Fibroblast of peridontal ligament (primary cell): ENCODE data around the gene HECW1.
"Not testable (repeated sequence)": the region's sequence is repeated elsewhere in the genome, so short reads cannot be mapped to it uniquely, and the experiment has no call there.

Experiments used
- DNase-seq: peaks from one replicate; pipeline ENCODE4 v3.0.0-alpha.2; 2010; ENCODE audit errors: extremely low read depth

The HECW1 gene

DNA sequence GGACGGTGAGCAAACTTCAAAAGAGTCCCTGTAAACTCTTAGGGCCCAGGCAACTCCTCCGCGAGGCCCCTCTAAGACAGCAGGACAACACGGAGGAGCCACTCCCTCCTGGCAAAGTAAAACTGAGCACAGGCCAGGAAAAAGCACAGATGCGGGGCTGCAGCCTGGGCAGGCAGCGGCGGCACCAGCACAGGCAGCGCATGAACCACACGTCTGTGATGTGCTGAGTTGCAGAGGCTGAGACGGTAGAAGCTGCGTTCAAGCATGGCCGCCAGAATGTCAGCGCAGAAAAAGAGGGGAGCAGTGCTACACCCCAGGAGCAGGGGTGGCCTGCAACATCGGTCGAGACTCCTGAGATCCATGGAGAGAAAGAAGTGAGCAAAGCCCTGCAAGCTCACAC, 424.3 kb downstream of the HECW1 start:
- DNase-seq, result no peak

DNA sequence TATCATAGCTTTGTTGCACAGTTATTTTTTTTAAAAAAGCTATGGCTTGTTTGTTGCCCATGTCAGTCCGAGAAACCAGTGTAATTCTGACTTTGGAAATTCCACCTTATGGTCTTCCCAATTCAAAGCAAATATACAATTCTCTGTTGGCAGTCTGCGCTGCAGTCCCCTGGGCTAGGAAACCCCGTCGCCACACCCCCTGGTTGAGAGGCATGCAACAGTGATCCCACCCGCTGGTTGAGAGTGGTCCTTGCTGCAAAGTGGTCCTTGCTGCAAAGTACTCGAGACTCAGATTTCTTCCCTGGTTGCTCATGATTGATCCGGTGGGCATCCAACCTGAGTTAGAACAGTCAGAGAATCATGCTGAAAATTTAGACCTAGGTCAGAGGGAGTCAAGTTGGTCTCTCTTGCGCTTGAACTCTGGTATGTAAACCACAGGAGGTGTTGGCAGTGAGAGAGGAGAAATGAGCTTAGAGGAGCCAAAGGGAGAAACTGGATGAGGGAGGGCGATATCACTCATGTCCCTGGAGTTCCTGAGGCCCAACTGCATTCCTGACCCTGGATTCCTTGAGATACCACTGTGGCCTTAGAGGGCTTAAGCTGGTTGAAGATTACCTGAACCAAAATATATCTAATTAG, 425.4 kb downstream of the HECW1 start:
- peak; percentile 42 for DNase-seq

DNA sequence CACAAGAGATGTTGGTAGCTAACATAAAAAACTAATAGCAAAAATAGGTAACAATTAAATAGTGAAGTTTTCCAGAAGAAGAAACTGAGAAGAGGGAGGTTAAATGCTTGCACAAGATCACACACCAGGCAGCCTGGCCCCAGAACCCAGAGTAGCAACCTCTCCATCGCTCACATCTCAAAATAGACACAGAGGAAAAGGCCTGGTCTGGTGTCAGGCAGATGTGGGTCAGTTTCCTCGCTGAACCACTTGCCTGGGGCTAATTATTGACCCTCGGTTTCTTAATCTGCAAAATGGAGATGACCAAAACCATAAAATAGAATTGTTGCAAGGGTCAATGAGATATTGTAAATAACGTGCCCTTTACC, 425.9 kb downstream of the HECW1 start:
- DNase-seq, result peak; percentile 5

DNA sequence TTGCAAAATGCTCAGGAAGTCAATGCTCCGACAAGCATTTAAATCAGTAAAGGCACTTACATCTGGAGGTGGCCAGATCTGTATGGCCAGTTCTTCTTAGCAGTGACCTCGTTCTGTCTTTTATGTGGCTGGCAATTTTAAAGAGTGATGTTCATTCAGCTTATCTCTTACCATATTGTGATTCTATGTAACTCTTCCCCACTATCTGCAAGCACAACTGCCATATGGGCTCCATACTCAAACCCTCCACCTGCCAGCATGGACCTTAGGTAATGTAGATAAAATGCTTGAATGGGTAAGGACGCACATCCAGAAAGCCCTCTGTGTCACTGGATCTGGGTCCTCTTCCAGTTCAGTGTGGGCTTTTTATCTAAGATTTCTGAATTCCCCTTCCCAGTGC, 428.0 kb downstream of the HECW1 start:
- no peak for DNase-seq

DNA sequence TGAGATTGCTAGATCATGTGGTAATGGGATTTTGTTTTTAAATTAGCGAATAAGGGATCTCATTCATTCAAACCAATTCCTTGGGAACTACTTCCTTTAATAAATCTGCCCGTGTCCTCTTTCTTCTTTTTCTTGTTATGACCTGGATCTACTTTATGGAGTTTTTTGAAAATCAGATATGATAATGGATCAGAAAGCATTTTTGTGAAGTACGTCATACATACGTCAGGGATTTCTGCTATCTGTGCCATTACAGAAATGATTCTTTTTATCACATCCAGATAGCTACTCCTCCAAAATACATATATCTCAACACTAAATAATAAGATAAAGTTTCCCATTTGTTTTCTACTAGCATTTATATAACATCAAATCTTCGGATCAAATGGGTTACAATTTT, 430.3 kb downstream of the HECW1 start:
- DNase-seq, result no peak

DNA sequence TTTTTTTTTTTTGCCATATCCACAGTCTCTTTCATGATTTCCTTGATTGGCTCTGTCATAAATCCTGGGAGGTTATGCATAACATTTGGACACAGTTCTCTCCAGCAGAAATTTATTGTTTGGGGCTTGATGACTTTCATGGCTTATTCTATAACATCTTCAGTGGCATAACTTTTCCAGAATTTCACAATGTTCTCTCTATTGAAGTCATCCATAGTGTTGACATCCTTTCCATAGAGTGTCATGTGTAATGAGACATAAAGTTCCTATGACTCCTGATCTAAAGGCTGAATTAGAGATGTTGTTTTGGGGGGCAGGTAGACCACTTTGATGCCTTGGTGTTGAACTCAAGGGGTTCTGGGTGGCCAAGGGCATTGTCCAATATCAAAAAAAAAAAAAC, 433.8 kb downstream of the HECW1 start:
- DNase-seq, result no peak

DNA sequence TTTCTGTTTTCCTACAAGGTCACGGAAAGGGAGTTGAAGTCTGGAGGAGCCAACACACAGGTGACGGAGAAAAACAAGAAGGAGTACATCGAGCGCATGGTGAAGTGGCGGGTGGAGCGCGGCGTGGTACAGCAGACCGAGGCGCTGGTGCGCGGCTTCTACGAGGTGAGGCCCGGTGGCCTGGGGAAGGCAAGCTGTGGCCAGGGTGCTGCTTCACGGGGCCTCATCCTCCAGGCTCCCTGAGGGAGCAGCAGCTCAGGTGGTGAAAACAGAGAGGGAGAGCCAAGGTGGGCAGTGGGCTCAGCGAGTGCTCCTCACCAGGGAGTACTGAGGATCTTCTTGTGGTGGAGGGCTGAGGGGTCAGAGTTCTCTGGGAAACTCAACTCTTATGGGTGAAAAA, 438.0 kb downstream of the HECW1 start:
- no peak for DNase-seq

DNA sequence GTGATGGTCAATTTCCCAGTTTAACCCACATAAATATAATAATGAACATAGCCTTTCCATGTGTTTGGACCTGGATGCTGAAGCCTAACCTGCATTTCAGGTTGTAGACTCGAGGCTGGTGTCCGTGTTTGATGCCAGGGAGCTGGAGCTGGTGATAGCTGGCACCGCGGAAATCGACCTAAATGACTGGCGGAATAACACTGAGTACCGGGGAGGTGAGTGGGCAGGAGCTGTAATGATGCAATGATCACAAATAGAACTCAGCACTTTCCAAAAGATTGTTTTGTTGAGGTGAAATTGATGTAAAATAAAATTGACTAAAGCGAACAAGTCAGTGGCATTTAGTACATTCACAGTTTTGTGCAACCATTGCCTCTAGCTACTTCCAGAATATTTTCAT, 439.7 kb downstream of the HECW1 start:
- DNase-seq, result no peak

DNA sequence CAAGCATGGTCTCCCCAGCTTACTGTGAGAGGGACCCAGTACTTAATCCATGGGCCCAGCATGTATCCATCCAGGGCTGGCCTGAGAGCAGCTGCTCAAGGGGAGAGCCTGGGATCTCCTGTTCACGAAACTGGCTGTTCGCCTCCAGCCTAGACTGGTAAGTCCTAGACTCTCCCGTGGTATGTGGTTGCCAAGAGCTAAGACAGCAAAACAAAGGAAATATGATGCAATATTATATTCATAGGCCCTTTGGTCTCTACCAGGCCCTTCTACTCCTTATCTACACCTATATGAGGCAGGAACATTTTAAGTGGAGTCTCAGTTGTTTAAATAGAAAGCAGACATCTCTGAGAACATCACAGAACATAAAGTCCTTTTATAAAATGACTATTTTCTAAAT, 441.6 kb downstream of the HECW1 start:
- peak; percentile 37 for DNase-seq

DNA sequence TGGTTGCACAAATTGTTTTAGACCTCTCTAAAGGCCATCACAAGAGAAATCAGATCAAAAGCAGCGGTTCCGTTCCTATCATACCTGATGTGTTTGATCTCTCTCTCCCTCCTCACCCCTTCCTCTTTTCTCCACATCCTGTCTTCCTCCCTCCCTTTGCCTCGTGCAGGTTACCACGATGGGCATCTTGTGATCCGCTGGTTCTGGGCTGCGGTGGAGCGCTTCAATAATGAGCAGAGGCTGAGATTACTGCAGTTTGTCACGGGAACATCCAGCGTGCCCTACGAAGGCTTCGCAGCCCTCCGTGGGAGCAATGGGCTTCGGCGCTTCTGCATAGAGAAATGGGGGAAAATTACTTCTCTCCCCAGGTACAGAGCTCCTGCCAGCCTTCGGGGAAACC, 442.0 kb downstream of the HECW1 start:
- DNase-seq, result no peak

DNA sequence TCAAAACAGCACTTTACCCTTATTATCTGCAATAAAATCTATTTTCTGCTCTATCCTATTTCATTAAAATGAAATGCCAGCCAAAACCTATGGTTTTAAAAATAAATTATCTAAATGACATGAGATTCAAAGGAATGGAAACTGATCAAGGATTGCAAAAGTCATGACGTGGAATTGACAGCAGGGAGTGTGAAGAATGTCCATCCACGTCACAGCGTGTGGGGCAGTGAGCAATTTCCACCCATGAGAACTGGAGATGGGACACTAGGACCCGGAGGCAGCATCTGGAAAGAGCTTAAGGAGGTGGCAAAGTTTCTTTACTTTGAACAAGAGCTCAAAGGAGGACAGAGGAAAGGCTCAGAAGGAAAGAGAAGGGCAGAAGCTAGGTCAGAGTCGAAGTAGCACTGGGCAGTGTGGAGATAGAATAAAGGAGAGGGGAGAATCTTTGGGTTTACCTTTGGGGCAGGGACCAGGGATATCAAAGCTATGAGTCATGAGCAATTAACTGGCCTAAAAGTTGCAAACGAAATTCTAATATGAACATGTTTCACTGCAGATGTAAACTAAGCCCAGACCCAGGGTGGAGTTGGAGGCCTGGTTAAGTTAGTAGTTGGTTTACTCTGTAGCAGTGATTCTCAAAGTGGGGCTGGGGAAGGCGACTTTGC, 445.5 kb downstream of the HECW1 start:
- no peak for DNase-seq

DNA sequence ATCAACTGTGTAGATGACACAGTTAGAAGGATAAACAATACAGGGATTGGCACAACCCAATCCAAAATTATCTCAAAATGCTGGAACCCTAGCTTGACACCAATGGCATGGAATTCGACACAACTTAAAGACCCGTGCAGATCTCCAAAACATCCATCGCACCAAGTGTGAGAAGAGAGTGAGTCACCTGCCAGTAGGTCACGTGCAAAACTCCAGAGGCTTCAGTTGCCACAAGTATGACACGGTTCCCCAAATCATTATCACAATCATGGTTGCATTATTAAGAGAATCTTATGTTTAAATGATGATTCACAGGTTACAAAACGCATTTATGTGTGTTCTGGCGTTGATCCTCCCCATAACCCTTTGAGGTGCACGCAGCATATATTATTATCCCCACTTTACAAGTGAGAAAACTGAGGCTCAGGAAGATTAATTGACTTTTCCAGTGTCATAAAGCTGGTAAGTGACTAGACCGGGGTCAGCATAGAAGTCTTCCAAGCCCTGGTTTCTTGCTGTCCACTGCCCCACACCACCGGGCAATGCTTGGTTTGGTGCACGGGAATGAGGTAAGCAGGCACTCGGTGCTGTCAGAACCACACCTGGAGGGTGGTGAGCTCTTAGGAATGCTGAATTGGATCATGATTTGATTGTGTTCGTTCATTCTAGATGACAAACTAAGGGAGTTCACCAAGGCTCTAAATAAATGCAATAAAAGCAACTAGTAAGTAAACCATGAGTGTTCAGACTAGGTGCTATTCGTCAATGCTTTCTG, 446.9 kb downstream of the HECW1 start:
- no peak for DNase-seq

DNA sequence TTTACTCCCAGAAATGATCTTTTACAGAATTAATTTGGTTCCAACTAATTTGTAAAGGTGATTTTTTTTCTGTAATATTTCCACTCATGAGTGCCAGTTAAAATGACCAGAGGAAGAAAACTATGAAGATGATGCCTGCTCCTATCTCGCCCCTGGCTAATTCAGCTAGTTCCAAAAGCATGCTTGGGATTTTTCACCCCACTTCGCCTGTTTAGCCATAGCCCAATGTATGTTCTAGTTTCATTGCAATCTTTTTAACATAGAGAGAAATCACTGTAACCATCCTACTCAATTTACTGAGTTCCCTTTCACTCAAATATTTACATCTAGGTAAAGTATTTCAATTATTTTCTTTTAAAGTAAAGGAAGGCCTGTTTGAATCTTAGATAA, 447.5 kb downstream of the HECW1 start:
- no peak for DNase-seq

DNA sequence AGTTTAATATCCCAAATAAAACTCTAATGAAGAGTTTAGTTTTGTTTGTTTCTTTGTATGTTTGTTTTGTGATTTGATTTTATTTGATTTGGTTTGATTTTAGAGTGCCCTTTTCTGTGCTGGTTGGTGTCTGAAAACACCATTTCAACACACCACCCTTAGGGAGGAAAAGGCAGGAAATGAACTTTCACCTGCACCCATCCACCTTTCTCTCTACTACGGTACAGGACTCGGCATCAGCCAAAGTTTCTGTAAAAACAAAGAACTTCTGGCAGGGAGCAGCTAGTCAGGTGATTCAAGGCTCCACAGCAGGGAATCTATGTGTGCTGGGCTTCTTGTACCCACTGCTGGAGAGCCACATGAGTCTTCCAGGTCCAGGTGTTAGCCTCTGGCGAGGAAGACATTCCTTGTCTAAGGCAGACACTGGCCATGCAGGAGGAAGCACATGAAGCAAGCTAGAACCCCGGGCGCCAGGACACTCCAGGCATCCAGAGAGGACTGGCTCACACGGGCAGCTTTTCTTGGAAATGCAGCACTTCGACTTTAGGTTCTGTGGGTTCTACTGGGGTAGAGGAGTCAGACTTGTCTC, 448.4 kb downstream of the HECW1 start:
- no peak for DNase-seq

DNA sequence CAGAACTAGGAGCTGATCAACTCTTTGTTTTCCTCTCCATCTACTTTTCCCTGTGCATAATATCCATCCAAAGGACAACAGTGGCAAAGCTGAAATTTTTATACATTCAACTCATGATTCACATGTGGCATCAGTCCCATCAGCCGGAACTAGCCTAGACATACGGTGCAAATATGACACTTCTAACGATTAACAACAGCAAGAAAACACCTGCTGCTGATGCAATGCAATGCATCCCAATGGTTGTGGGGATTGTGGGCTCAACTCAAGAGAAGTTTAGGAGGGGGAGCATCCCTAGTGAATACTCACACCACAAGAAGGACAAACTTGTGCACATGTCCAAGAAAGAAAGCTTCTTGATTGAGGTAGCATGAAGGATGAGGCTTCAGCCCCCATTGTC, 449.9 kb downstream of the HECW1 start:
- DNase-seq, result no peak

DNA sequence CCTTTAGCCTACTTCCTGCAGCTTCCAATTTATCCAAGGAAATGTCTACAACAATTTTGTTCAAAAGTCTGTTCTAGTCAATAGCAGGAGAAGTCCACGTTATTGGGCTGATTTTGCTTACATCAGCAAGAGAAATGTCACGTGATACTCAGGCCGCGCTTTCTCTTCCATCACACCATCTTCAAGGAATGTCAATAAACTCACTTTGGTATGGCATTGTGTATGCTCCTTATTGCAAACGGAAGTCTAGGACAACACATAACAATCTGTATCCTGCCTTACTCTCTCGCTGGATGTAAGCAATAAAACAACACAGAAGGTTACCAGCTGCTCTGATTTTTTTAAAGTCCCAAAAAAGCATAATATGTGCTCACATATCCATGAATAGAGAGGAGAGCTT, 453.3 kb downstream of the HECW1 start:
- DNase-seq, result no peak

DNA sequence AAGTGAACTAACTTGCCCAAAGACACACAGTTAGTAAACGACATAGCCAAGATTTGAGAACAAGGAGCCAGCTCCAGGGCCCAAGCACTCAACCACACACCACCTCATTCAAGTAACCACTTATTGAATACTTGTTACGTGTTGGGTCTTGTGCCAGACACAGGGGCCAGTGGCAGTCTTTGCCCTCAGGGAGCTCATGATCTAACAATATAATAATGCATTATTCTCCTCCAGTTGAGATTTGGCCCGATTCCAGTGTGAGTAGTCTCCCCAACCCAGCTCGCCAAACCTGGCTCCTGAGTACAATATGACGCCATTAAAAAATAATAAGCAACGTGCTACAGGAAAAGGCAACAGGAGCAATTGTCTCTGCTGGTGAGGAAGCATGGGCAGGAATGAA, 456.1 kb downstream of the HECW1 start:
- DNase-seq, result no peak

DNA sequence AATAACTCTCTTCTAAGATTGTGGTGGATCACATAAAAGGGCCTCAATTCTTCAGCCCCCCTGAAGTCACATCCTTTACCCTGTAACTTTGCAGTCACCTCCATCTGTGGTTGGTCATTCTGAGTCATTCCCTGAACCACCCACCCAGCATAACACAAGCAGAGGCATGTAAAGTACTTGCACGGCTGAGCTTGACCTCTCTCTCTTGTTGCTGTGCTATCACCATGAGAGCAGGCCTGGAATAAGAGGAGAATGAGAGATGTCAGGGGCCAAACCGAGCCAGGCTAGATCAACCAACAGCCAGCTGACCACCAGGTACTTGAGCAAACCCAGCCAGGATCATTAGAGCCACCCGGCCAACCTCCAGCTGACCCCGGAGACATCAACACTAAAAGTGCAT, 457.0 kb downstream of the HECW1 start:
- DNase-seq, result peak; percentile 61

DNA sequence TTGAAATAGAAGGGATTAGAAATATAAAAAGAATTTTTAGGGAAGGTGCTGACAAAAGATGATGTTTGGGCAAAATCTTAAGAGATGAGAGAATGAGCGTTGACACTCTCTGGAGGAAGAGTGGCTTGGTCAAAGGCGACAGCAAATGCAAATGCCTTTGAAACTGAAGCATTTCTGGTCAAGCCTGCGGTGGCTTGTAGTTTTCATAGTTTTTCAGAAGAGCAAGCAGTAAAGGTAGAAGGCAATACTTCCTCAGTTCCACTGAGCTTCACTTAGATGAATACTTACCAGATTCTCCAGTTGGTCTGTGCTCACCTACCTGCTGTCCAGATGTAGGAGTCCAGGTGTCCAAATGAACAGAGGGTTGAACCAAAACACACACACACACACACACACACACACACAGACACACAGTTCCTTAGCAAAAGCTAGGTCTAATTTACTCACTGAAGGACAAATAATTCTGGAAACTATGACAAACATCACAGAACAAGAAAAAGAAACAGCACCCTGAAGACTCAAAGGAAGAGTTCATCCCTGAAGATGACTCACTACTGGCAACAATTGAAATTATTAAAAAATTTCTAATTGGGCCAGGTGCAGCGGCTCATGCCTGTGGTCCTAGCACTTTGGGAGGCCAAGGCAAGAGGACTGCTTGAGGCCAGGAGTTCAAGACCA, 458.4 kb downstream of the HECW1 start:
- no peak for DNase-seq

DNA sequence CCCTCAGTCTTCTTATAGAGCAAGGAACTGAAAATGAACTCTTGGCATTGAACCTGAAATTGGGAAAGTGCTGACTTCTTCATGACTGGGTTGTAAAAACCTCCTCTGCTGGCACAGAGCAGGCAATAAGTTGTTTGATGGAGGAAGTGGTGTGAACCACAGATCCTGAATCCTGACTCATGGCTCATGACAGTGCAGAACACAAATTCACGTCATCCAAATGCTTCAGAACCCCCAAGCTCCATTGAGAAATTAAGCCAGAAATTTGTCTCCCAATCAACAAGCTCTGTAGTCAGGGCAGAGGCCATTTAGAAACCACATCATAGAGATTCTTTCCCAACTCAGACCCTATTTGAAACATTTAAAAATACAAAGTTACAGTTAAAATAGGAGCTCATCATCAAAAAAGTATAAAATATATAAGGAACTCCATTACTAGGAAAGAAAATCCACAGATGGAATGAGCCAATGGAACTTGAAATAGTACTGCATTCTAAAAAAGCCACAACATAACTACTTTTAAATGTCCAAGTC, 460.1 kb downstream of the HECW1 start:
- peak; percentile 100 for DNase-seq

DNA sequence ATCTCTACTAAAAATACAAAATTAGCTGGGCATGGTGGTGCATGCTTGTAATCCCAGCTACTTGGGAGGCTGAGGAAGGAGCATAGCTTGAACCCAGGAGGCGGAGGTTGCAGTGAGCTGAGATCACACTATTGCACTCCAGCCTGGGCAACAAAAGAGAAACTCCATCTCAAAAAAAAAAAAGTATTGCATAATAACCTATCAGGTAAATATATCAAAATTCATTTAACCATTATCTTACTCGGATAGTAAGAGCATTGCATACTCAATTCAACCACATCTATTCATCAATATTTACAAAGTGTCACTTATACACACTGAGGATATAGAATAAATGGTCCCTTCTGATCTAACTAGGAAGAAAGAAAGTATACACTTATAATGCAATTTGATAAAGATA, 461.4 kb downstream of the HECW1 start:
- DNase-seq, result not testable (repeated sequence)

DNA sequence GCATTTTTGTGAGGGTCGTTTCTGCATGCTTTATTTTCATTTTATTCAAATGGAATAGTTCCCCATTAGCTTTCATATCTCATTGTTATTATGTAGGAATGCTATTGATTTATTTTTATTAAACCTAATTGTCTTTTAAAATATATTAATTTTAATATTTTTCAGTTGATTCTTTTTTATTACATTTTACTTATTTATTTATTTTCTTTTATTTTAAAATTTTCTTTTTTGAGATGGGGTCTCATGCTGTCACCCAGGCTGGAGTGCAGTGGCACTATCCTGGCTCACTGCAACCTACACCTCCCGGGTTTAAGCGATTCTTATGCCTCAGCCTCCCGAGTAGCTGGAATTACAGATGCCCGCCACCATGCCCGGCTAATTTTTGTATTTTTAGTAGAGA, 463.1 kb downstream of the HECW1 start:
- DNase-seq, result no peak
